Measurements from ENCODE around the gene FAM221B.

Gene FAM221B

DNA sequence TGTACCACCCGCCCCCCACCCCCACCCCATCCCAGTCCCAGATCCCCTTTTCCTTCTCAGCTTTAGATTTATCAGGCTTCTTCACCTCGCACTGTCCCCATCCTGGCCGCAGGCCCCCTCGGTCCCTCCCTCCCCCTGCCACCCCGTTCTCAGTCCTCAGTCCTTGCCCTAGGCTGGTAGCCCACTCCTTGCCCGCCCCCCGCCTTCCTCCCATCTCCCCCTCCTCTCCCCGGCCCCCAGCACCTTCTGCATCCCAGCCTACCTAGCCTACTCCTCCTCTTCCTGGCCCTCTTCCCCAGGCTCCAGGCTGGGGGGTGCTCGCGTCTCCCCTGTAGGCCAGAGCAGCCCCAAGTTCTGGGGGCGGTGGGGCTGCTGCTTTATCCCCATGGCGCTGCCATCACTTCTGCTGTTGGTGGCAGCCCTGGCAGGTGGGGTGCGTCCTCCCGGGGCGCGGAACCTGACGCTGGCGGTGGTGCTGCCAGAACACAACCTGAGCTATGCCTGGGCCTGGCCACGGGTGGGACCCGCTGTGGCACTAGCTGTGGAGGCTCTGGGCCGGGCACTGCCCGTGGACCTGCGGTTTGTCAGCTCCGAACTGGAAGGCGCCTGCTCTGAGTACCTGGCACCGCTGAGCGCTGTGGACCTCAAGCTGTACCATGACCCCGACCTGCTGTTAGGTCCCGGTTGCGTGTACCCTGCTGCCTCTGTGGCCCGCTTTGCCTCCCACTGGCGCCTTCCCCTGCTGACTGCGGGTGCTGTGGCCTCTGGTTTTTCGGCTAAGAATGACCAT, 36.3 kb downstream of the FAM221B start:
- FAIRE-seq = no peak
- no peak for DNase-seq (ENCODE audit: low spot score)

DNA sequence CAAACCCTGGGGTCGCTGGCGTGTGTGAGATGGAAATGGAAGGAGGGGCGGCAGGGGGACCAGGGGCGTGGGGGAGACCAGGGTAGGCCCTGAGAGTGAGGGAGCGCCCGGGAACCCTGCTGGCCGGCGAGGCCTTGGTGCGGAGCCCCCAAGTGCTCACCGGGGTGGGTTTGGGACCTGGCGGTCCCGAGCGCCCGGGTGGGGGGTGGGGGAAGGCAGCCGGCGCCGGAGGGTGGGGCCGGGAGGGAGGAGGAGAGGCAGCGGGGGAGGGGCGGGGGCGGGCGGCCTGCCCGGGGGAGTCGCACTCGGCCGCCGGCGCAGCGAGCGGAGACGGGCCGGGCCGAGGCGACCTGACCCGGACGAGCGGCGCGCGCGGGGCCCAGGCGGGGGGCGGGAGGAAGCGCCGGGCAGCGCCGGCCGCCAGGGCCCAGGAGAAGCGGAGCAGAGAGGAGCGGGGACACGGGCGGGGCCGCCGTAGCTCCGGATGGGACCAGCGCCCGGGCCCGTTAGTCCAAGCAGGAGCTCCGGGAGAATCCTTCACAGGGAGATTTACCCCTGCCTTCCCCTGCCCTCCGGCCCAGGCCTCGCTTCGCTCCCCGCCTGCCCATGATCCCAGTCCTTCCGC, 37.1 kb downstream of the FAM221B start, which contains the start of gene NPR2:
Gene NPR2 (plus strand): TSS at position 295 of the 625 bp plus-strand sequence. CDS start 818 bp downstream, outside the sequence.
- DNase-seq (ENCODE audit: low spot score) (peak; percentile 51), FAIRE-seq (no peak)

DNA sequence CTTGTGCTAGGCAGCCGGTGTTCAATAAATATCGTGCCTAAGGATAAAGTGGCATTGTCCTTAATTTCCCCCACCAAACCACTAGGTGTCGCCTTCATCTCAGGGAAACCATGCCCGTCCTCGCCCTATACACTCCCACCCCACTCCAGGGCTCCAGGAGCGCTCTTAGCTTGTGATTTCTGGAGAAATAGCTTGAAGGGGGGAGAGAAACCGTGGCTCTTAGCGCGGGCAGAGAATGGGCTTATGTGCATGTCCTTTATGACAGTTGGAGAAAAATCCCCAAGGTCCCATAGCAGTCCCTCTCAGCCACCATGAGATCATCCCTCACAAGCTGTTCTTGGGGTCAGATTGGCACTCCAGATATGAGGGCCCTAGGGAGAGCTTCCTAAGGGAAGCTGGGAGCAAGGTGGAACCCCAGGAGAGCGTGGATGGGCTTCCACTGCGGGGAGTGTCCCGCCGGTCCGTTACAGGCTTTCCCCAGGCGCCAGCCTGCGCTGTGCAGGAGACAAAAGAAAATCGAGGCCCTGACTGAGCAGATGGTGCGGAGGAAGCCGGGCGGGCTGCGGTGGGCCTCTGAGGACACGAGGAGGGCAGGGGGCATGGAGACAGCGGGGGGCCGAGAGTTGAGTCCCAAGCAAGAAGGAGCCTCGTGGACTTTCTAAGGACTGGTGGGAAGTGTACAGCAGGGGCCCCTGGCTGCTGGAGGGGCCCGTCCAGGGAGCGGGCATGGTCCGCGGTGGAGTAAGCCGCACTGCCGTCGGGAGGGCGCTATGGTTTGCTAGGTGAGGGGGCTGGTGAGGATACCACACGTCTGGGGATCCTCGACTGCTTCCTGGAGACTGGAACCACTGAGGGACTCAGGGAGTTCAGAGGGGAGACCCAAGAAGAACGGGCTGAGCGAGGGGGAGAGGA, 37.9 kb downstream of the FAM221B start:
- FAIRE-seq (peak; percentile 65), DNase-seq (ENCODE audit: low spot score) (peak; percentile 90)

DNA sequence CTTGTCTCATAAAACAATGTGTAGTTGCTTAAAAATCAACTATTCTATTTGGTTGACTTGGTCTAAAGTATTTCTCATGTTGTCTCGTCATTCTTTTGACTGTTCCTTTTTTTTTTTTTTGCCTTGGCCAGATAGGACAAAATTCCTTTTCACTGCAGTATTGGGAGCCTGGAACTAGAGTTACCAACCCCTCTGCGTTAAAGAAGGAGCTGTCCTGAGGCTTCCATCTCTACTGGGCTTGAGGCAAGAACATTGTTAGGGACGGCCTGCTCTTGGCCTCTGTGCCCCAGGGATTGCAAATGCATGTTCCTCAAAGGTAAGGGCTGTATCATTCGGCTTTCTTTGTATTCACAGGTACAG, 38.5 kb downstream of the FAM221B start:
- DNase-seq (ENCODE audit: low spot score) (no peak), FAIRE-seq (no peak)

DNA sequence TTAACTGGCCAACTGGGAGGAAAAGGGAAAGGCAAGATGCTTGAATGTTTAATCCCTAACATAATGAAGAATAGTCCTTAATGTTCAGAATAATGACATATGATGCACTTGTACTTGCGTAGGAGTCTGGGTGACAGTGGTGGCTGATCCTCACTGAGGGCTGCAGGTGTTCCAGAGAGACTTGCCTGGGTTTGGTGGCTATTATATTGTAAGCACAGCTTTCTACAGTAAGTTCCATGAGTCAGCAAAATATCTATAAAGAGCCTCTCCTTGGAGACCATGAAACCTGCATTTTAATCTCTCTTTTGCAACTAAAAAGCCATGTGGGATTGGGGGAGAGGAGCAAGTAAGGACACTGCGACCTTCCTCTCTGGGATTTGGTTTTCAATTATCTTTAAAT, 39.0 kb downstream of the FAM221B start:
- no peak for DNase-seq (ENCODE audit: low spot score)
- FAIRE-seq = no peak

DNA sequence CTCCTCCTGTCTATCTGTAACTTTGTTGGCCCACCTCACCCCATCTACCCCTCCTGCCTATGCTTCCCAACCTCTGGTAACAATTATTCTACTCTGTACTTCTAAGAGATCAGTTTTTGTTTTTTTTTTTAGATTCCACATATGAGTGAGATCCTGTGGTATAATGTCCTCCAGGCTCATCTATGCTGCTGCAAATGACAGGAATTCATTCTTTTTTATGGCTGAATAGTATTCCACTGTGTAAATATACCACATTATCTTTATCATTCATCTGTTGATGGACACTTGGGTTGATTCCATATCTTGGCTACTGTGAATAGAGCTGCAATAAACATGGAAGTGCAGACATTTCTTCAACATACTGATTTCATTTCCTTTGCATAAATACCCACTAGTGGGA, 45.1 kb downstream of the FAM221B start:
- DNase-seq (ENCODE audit: low spot score) (no peak), FAIRE-seq (no peak)

DNA sequence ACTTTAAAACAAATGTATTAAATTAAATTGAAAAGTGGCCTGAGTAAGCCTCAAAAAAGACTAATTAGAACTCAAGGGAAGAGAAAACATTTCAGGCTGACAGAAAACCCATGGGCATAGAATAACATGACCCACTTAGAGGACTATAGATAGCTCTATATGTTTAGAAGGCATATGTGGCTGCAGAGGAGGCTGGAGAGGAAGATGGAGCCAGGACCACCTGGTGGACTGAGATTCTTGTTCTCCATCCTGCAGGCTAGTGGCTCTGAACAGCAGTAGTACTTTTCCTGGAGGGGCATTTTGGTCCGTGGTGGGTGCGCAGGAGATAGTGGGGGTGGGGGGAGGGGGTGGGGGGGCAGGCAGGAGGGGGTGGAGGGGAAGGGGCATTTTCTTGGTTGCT, 47.5 kb downstream of the FAM221B start:
- DNase-seq (ENCODE audit: low spot score) (no peak), FAIRE-seq (no peak)

DNA sequence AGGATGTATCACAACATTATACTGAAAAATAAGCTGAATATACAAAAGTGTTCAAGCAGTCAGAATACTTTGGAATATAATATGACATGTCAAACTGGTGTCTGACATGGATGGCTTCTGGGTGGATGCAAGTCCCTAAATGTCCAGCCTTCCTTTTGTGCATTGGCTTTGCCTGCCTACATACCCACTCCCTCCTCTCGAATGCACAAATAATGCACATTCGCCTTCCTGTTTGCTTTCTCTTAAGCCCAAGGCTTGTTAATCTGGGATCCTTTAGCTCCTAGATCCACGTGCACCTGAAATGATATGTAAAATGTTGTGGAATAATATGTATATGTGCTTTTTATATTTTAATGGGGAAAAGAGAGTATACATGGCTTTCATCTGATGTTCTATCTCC, 50.0 kb downstream of the FAM221B start:
- DNase-seq (ENCODE audit: low spot score) = no peak
- no peak for FAIRE-seq

DNA sequence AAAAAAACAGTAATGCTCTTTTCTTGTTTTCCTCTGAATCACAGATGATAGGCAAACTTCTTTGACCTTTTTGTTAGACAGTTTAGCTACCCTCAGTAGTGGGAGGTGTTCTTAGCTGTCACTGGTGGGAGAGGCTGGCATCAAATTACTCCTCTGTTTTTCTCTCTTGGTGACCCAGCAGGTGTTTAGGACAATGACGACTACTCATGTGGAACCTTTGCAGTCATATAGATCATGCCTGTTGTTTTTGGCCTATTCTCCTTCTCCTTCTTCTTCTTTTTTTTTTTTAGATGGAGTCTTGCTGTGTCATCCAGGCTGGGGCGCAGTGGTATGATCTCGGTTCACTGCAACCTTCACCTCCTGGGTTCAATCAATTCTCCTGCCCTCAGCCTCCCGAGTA, 52.5 kb downstream of the FAM221B start:
- FAIRE-seq = no peak
- DNase-seq (ENCODE audit: low spot score) = no peak

DNA sequence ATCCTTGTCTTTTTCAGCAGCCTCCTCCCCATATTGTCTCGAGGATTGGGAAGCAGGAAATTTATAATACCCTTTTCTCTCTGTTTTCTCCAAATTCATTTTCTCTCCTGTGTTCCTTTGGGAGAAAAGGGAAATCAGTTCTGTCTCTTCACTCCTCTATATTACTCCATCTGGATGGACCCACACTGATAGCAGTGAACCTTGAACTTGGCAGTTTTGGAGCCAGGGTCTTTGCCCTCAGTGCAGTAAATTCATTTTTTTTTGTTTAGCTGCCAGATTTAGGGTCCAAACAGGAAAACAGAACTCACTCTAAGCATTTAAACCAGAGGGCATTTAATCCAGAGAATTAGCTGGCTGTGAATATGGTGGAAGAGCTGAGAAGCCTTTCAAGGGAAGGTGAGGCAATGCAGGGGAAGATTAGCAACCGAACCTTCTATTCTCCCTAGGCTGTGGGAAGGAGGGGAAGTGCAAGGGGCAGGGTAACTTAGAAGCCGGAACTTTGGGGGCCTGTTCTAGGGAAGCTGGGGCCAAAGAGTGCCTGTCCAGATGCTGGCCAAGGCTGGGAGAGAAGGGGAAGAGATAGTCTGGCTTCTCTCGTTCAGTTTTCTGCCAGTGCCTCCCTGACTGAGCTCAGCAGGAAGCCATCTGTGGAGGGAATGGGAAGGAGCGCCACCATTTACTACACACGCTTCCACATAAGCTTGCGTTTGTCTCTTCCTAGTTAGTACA, 53.5 kb downstream of the FAM221B start:
- no peak for FAIRE-seq
- no peak for DNase-seq (ENCODE audit: low spot score)

DNA sequence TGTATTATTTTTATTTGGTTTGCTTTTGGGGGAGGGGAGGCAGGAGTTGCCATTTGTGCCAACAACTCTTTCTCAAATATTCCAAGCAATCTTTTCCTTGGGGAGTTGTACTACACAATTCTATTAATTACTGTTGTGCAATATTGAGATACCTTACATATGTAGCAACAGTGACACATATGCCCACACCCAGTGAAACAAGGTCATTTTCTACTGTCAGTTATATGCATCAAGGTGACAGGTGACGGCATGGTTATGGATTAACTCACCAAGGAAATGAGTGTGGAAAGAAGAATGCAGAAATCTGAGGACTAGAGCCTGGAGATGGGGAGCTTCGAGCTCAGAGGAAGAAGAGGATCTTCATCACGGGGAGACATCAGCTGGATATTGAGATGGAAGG, 56.6 kb downstream of the FAM221B start:
- no peak for FAIRE-seq
- DNase-seq (ENCODE audit: low spot score) = no peak

DNA sequence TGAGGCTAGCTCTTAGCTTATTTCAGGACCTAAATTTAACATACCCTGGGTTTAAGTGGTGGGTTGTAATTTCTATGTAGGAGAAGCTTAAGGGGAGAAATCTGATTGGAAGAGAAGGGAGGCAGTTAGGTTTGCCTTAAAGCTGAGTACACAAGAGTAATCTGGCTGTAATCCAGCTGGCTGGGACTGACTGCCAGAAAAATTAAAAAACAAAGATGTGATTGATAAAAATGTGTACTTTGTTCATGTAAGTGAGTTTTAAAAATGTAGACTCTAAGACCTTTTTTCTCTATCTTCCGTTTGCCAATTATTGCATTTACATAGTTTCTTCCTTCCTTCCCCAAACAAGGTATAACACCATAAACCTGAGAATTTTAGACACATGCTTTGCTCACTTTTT, 57.0 kb downstream of the FAM221B start:
- FAIRE-seq (no peak), DNase-seq (ENCODE audit: low spot score) (no peak)

DNA sequence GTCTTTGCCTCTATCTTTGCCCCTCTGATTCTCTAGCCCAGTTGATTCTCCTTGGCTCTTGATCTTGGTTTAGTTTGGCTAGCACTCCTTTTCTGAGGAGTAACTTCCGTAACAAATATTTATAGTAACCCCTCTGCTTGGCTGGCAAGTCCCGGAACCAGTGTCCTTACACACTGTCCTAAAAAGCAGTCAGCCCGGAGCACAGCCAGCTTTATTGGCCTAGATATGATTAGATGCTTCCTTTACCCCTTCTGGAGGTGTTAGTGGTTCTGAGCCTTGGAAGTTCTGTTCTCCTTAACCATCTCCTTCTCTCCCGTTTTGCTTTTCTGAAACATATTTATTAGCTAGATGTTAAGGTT, 57.5 kb downstream of the FAM221B start:
- DNase-seq (ENCODE audit: low spot score) (no peak), FAIRE-seq (no peak)

DNA sequence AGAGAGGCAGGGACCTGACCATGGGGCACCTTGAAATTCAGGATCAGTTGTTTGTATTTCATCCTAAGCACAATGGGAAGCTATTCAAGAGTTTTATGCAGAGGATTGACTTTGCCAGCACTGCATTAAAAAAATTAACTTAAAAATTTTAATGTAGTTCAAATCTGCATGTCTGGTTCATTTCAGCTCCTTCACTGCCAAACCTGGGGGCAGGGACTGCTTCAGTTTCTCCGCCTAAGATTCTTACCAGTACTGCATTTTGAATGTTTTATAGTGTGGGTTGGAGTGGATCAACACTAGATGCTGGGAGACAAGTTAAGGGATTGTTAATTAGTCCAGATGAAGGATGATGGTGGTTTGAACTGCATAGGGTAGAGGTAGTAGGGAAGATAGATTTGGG, 58.8 kb downstream of the FAM221B start:
- FAIRE-seq (no peak), DNase-seq (ENCODE audit: low spot score) (no peak)

DNA sequence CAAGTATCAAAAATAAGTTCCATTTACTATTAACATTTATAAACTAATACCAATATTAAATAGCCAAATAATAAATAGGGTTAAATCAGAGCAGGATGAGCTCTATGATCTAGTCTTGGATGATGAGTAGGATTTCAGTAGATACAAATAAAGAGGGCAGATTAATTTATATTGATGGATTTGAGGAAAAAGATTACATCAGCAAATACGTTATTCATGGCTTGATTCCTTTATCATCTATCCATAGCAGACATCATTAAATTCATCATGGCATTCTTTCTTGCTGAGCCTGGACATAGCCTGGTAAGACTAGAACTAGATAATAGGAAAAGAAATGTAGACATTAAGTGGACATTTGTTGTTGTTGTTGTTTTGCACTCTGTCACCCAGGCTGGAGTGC, 61.1 kb downstream of the FAM221B start:
- FAIRE-seq (no peak), DNase-seq (ENCODE audit: low spot score) (no peak)

DNA sequence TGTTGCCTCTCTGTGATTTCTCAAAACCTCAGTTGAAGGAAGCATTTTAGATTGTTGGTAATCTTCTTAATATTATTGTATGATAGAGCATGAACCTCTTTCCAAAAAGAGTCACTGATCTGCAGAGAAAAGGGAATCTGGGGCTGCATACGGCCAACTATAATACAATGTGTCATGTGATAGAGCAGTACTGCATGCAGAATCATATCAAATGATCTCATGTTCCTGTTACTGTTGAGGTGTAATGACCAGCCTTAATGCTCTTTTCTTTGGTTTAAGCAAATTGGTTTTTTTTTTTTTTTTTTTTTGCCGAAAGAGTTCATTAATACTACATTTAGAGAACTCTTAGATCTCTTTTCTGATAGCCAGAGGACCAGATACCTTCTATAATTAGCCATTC, 61.5 kb downstream of the FAM221B start:
- DNase-seq (ENCODE audit: low spot score) (no peak), FAIRE-seq (no peak)
